GM06990 (cell line): Measurements from ENCODE around the gene PCF11.

Experiments
- DNase-seq: peaks from one replicate; pipeline ENCODE4 v3.0.0-alpha.2; 2011; ENCODE audit not compliant: insufficient read length; ENCODE audit errors: extremely low read depth
- H3K27me3 ChIP-seq: replicated peaks from 2 replicates; pipeline ENCODE4 v1.6.0; 2011; ENCODE audit warnings: low read length; ENCODE audit not compliant: control insufficient read depth, insufficient read depth
- H3K36me3 ChIP-seq: 2 replicates; pipeline ENCODE4 v1.5.1; 2011; ENCODE audit warnings: low read length; ENCODE audit not compliant: control insufficient read depth, insufficient read depth
- H3K4me3 ChIP-seq: replicated peaks from 2 replicates; pipeline ENCODE4 v1.5.1; 2011; ENCODE audit warnings: low read depth, mild to moderate bottlenecking, control low read depth, low read length
- CTCF ChIP-seq: IDR thresholded peaks from 2 replicates; pipeline ENCODE4 v1.5.1; 2011; ENCODE audit warnings: low read length, control low read depth, mild to moderate bottlenecking, inconsistent platforms; ENCODE audit not compliant: insufficient read depth, poor library complexity, severe bottlenecking

PCF11 gene

GRCh38 chr11:83223457-83223856, 66.5 kb downstream of the PCF11 start:
- DNase-seq: no peak
- Histone ChIP-seq H3K4me3 (no peak overlapping the region), H3K27me3 (no peaks in the 10 kb centered on the region), H3K36me3 (no peaks in the 10 kb centered on the region)
- no peak for TF ChIP-seq CTCF

- H3K4me3 ChIP-seq: no peak overlapping the region
- no peaks in the 10 kb centered on the region for H3K27me3 ChIP-seq
- no peak for DNase-seq
- no peaks in the 10 kb centered on the region for H3K36me3 ChIP-seq
- TF ChIP-seq CTCF: no peak
Observed at GRCh38 chr11:83235825-83236224, 78.9 kb downstream of the PCF11 start.
